GM18505 (cell line): ENCODE data around the gene CRIP1.

ENCODE experiments used
- ATAC-seq: cut with Tn5 transposase; IDR thresholded peaks from one replicate; pipeline ENCODE4 v1.9.1; 2021; ENCODE audit not compliant: unreplicated experiment
- POLR2A ChIP-seq: IDR thresholded peaks from 4 replicates; pipeline ENCODE4 v1.6.1; 2011; ENCODE audit warnings: borderline replicate concordance; ENCODE audit not compliant: insufficient read depth, insufficient read length; ENCODE audit errors: extremely low read depth

The CRIP1 gene

GRCh38 chr14:105484069-105484996, 2.4 kb upstream of the CRIP1 start:
- TF ChIP-seq POLR2A: no peak
- no peak for ATAC-seq

DNA sequence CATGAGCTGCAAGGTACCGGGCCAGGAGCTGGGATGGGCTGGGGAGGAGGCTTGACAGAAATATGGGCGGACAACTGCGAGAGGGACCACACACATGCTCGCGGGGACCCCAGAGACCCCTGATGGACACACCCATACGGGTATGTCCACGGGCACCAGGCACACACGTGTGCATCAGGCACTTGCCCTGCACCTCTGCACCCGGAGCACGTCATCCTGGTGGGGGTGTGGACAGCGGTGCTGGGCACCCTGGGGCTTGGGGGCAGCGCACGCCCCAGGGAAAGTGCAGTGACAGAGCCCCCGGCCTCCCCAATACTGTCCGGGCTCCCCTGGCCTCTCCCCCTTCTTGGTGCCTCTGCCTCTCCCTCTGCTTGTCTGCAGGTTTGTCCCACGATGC, 1.7 kb upstream of the CRIP1 start:
- no peak for TF ChIP-seq POLR2A

GRCh38 chr14:105485739-105486162, 935 bp upstream of the CRIP1 start:
- no peak for ATAC-seq
- no peak for TF ChIP-seq POLR2A

More for the DNA sequence above, 1.7 kb upstream of the CRIP1 start:
- no peak for ATAC-seq

DNA sequence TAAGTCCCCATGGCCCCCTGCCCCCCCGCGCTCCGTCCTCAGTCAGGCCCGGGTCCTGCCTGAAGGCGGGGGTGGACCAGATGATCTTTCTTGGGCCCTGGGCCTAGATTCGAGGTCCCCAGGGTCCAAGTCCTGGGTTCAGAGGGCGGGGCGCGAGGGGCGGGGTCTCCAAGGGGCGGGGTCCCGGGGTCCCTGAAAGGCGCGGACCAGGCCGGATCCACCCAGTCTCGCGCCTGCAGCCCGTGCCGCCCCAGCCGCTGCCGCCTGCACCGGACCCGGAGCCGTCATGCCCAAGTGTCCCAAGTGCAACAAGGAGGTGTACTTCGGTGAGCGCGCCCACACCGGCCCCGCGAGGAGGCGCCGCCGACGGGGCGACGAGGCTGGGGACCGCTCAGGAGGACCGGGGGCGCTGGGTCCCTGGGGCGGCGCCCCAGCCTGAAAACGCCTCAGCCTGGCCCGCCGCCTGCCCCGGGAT, 325 bp downstream of the CRIP1 start:
- TF ChIP-seq POLR2A: peak; percentile 40
- no peak for ATAC-seq

DNA sequence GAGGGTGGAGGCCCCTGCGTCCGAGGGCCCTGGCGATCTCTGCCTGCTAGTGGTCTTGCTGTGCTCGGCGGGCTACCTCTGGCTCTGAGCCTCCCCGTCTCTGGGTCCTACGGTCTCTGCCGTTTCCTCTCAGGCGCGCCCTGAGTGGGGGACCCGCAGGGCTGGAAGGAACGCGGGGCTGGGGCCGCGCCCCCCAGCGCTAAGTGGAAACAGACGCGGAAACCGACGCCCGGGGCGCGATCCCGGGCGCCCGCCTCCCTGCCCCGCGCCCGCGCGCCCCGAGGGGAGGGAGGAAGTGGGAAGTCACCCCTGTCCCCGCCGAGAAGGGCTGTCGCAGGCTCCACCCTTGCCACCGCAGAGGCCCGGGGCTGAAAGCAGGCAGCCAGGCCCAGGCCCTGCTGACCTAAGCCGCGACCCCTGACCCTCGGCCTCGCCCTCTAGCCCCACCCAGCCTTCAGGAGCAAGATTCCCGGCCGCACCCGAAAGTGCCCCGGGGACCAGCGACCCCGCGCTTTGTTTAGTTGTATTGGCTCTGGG, 831 bp downstream of the CRIP1 start:
- TF ChIP-seq POLR2A: peak; percentile 7
- no peak for ATAC-seq

DNA sequence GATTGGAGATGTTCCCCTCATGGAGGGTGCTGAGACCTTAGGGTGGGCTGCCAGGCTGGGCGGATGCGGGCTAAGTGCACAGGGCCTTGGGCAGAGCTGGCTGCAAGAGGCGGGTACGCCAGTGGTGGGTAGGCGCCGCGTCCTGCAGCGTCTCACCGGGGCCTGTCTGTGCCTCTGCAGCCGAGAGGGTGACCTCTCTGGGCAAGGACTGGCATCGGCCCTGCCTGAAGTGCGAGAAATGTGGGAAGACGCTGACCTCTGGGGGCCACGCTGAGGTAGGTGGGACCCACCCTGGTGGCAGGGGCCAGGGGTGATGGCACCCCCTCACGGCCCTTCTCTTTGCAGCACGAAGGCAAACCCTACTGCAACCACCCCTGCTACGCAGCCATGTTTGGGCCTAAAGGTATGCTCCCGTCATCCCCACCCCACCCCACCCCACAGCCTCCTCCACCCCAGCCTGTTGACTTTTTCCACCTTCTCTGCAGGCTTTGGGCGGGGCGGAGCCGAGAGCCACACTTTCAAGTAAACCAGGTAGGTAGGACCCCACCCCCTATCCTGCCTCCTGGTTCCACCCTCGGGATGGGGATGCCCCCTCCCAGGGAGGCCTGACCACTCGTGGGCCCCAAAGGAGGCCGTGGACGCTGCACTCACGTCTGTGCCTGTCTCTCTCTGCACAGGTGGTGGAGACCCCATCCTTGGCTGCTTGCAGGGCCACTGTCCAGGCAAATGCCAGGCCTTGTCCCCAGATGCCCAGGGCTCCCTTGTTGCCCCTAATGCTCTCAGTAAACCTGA, 1.5 kb downstream of the CRIP1 start:
- ATAC-seq: no peak
- TF ChIP-seq POLR2A: no peak

DNA sequence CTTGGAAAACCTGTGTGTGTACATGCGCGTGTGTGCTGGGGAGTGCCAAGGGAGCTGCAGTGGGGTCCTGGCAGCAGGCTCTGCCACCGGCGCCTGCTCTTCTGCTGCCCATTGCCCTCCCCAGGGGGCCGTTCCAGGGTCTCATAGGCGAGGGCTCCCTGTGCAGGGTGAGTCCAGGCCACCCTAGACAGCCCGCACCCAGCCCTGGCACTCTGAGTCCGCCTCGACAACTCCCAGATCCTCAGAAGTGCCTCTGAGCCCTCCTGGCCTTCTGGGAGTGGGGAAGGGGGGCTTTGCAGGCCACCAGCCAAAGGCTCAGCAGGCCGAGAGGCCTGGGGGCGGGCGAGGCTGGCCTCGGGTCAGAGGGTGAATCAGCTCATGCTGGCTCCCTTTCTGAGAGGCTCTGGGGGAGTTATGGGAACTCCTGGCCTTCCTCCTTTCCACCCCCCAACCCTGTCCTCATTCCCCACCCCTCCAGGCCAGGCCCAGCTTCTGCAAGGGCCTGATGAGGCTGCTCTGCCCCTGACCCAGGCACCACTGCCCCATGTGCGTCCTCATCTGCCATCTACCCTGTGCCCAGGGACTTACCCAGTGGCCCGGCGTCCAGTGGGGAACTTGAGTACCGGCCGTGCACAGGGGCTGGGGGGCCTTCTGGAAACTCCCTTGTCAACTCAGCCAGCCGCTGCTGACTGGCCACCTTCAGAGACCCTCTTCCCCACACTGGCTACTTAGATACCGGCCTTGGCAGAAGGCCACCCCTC, 2.3 kb downstream of the CRIP1 start:
- ATAC-seq: no peak
- TF ChIP-seq POLR2A: no peak

GRCh38 chr14:105489542-105490266, 3.0 kb downstream of the CRIP1 start:
- TF ChIP-seq POLR2A: no peak
- no peak for ATAC-seq

- ATAC-seq: peak; percentile 0
- no peak for TF ChIP-seq POLR2A
Observed at GRCh38 chr14:105490267-105490571, 3.5 kb downstream of the CRIP1 start.

DNA sequence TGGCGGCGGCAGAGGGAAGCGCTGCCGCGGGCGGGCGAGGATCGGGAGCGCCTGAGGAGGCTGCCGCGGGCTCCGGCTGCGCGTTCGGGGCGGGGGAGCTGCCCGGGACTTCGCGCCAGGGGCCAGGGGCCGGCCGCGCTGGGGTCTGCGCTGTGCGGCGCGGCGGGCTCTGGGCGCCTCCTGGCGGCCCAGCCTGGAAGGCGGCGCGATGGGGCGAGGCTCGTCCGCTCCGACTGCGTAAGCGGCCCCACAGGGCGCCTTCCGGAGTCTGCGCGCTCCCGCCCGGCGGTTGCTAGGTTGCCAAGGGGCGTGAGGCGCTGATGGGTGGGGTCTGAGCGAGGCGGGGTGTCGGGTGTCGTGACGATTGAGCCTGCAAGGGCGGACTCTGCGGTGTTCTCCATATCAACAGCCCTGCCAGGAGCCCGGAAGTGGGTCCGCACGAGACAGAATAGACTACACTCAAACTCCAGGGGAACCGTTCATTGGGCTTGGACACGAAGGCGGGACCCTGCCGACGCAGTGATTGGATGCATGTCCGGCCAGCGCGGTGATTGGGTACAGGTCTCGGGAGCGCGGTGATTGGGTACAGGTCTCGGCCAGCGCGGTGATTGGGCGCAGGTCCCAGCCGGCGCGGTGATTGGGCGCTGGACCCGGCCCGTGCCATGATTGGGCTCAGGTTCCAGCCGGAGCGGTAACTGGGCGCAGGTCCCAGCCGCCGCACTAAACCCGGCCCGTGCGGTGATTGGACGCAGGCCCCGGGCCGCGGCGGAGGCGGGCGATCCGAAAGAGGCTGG, 4.1 kb downstream of the CRIP1 start, which contains the start of gene TEDC1:
TSS of gene TEDC1 (plus strand) at position 675 of the 794 bp plus-strand sequence. CDS start 130 bp downstream, outside the sequence.
- peak; percentile 62 for ATAC-seq

DNA sequence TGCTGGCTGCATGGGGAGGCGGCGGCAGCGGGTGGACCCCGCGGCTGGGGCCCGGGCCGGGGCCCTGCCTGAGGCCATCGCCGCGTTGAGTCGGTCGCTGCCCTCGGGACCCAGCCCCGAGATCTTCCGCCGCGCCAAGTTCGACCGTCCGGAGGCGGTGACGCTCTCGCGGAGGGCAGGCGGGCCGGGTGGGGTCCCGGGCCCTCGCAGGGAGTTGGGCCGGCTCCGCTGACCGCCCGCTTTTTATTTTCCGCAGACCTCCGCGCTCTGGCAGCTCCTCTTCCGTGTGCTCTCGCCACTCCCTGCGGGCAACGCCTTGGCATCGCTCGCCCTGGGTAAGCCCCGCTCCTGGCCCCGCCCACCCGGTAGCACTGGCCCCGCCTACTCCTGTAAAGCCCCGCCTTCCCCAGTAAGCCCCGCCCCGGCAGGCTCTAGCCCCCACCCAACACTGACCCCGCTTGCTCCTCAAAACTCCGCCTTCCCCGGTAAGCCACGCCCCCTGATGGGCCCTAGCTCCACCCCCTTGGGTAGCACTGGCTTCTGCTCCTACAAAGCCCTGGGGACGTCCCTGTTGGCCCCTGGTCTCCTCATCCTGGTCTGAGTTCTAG, 4.8 kb downstream of the CRIP1 start:
- peak; percentile 5 for ATAC-seq
- peak; percentile 54 for TF ChIP-seq POLR2A

More for the DNA sequence above, 4.1 kb downstream of the CRIP1 start, which contains the start of gene TEDC1:
- TF ChIP-seq POLR2A: peak; percentile 82
